SK-N-SH treated with all-trans-retinoic acid at 6 μM for 48 hours (cell line): ENCODE results near the gene SLC66A3.

Source experiments
- OSR1 ChIP-seq: fragments of 250-450 bp; sonication (Bioruptor Pico); IDR thresholded peaks from 2 replicates; pipeline ENCODE4 v1.8.0; 2022; ENCODE audit warnings: moderate library complexity, mild to moderate bottlenecking, inconsistent platforms
- PATZ1 ChIP-seq: fragments of 250-450 bp; sonication (Bioruptor Pico); IDR thresholded peaks from 2 replicates; pipeline ENCODE4 v1.8.0; 2020; ENCODE audit warnings: mild to moderate bottlenecking, moderate library complexity, borderline replicate concordance
- PPARA ChIP-seq: fragments of 250-450 bp; sonication (Bioruptor Pico); IDR thresholded peaks from 2 replicates; pipeline ENCODE4 v1.5.0; 2020; ENCODE audit warnings: mild to moderate bottlenecking, borderline replicate concordance
- RARB ChIP-seq: fragments of 250-450 bp; sonication (Bioruptor Pico); IDR thresholded peaks from 2 replicates; pipeline ENCODE4 v1.8.0; 2021; ENCODE audit warnings: mild to moderate bottlenecking, moderate library complexity
- TOX ChIP-seq: fragments of 250-450 bp; sonication (Bioruptor Pico); IDR thresholded peaks from 2 replicates; pipeline ENCODE4 v1.8.0; 2021; ENCODE audit warnings: mild to moderate bottlenecking, moderate library complexity, borderline replicate concordance
- TSHZ2 ChIP-seq: fragments of 250-450 bp; sonication (Bioruptor Pico); IDR thresholded peaks from 2 replicates; pipeline ENCODE4 v1.5.0; 2020; ENCODE audit warnings: mild to moderate bottlenecking, moderate library complexity
- ZNF70 ChIP-seq: fragments of 450-650 bp; formaldehyde crosslinking; IDR thresholded peaks from 2 replicates; pipeline ENCODE4 v1.5.0; 2020; ENCODE audit warnings: mild to moderate bottlenecking, moderate library complexity
- TF ChIP-seq, protein P1 (sequence below): fragments of 250-450 bp; sonication (Bioruptor Pico); IDR thresholded peaks from 2 replicates; pipeline ENCODE4 v1.5.1; 2021; ENCODE audit warnings: mild to moderate bottlenecking, moderate library complexity

DNA sequence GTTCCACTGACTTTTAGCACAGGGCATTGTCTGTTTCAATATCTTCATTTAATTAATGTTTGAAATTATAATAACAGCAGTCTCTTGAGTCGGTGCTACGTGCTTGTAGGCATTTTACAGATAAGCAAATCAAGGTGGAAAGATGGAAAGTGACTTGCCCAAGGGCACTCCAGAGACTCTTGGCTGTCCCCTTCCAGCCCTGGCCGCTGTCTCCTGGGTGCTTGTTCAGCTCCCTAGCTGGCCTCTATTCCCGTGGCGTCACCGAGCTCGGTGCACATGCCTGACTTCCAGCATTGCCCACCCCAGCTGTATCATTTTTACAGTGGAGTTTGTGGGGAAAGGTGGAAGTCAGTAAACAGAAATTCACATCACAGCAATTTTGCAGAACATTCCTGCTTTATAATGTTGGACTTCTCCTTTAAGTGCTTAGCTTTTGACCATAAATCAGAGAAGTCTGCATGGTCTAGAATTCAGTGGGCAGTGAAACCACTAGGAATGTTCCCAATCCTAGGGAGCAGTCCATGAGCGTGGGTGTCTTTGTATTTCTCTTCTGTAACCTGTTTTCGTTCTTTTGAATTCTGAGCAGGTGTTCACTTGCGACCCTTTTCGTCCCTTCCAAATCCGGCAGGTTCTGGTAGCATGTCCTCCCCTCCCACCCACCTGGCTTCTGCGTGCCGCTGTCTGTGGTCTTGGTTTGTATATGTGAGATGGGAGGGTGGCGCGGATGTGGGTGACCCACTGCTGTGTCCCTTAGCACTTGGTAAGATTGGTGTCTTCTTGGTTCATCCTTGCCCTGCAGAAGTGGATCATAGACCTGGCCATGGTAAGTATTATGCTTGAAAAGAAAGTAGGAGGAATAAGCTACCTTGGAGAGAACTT, 8.4 kb downstream of the SLC66A3 start:
- TF ChIP-seq TOX (CRISPR knock-in tag) (no peak), PATZ1 (no peak), TSHZ2 (CRISPR knock-in tag) (no peak), RARB (CRISPR knock-in tag) (no peak), PPARA (CRISPR knock-in tag) (no peak), OSR1 (no peak), ZNF70 (CRISPR knock-in tag) (no peak)
- TF ChIP-seq, protein P1, sequence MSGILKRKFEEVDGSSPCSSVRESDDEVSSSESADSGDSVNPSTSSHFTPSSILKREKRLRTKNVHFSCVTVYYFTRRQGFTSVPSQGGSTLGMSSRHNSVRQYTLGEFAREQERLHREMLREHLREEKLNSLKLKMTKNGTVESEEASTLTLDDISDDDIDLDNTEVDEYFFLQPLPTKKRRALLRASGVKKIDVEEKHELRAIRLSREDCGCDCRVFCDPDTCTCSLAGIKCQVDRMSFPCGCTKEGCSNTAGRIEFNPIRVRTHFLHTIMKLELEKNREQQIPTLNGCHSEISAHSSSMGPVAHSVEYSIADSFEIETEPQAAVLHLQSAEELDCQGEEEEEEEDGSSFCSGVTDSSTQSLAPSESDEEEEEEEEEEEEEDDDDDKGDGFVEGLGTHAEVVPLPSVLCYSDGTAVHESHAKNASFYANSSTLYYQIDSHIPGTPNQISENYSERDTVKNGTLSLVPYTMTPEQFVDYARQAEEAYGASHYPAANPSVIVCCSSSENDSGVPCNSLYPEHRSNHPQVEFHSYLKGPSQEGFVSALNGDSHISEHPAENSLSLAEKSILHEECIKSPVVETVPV: no peak
